GM11168 (cell line): ENCODE data around the gene C6orf89.
"Not testable (repeated sequence)": the region's sequence is repeated elsewhere in the genome, so short reads cannot be mapped to it uniquely, and the experiment has no call there.

Source experiments
- in situ Hi-C: fragments of 300-500 bp; cut with MboI; formaldehyde crosslinking; loops from one replicate; pipeline ENCODE4 v1.12.0; 2022; ENCODE audit warnings: low sequenced_read_pairs; ENCODE audit not compliant: unreplicated experiment

C6orf89 gene

GRCh38 chr6:36941561-36941960 is 55.8 kb downstream of the C6orf89 start:
- in situ Hi-C loops, result not testable (repeated sequence)

- in situ Hi-C loops, result not testable (repeated sequence)
These were observed 56.6 kb downstream of the C6orf89 start for GRCh38 chr6:36942329-36942728.

GRCh38 chr6:36944650-36945049 is 58.9 kb downstream of the C6orf89 start:
- in situ Hi-C loops, result no loop called here

GRCh38 chr6:36945301-36945700 is 59.5 kb downstream of the C6orf89 start:
- in situ Hi-C loops, result no loop called here

- in situ Hi-C loops, result no loop called here
These were observed 60.8 kb downstream of the C6orf89 start for GRCh38 chr6:36946526-36946925.

GRCh38 chr6:36947570-36948351 is 62.0 kb downstream of the C6orf89 start:
- in situ Hi-C loops, result no loop called here

GRCh38 chr6:36949076-36949475 is 63.3 kb downstream of the C6orf89 start:
- in situ Hi-C loops, result not testable (repeated sequence)

- in situ Hi-C loops, result no loop called here
These were observed 63.9 kb downstream of the C6orf89 start for GRCh38 chr6:36949636-36950035.

GRCh38 chr6:36953931-36954261 is 68.1 kb downstream of the C6orf89 start:
- in situ Hi-C loops, result no loop called here

GRCh38 chr6:36954262-36954931 is 68.6 kb downstream of the C6orf89 start, which contains the start of gene PI16:
PI16 (plus strand) TSS chr6:36954738; CDS start chr6:36954761, 23 bp downstream.
- in situ Hi-C loops, result no loop called here

GRCh38 chr6:36955136-36955535 is 69.4 kb downstream of the C6orf89 start:
- in situ Hi-C loops, result no loop called here

GRCh38 chr6:36955671-36956445 is 70.1 kb downstream of the C6orf89 start:
- in situ Hi-C loops, result no loop called here

GRCh38 chr6:36956446-36956820 is 70.7 kb downstream of the C6orf89 start:
- in situ Hi-C loops, result no loop called here

GRCh38 chr6:36957773-36958271 is 72.1 kb downstream of the C6orf89 start:
- in situ Hi-C loops, result no loop called here

- in situ Hi-C loops, result no loop called here
These were observed 73.2 kb downstream of the C6orf89 start for GRCh38 chr6:36958775-36959554.

- in situ Hi-C loops, result no loop called here
These were observed 74.0 kb downstream of the C6orf89 start for GRCh38 chr6:36959555-36960250.

GRCh38 chr6:36961441-36962435 is 76.0 kb downstream of the C6orf89 start:
- in situ Hi-C loops, result no loop called here

- in situ Hi-C loops, result no loop called here
These were observed 77.1 kb downstream of the C6orf89 start for GRCh38 chr6:36962874-36963273.
